CD4-positive, alpha-beta T cell treated with Interleukin-15 for 4 hours (primary cell): ENCODE results near the gene OSBPL10.

Source experiments
- DNase-seq: peaks from one replicate; pipeline ENCODE4 v3.0.0-alpha.2; 2020; ENCODE audit warnings: low spot score

OSBPL10 gene

DNA sequence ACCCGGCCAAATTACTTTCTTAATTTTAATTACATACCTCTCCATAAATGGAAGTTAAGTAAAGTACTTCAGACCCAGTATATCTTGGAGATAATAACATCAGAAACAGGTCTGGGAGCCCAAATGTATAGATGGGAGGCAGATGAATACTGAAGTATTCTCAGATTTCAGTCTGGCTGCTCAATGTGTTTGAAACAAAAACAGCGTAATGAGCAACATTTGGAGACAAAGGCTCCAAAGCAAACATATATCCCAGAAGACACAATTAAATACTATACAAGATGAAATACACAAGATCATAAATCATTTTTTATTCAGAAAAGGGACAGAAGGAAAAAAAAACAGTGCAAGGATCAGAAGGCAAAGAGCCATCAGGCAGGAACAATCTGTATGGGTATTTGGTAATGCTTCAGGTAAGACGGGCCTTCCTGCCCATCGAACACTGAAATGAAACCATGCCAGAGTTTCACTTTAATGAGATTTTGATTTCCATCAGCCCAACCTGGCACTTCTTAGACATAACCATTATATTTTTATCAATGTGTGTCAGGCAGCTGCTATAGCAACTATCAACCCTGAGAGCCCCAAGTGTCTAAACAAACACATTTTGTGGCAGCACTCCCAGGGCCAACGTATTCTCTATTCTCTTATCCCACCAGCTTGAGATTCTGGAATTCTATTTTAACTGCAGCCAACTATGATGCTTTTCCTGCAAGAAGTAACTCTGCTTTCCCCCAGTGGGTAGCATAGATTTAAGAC is 237.6 kb downstream of the OSBPL10 start:
- DNase-seq, result no peak

DNA sequence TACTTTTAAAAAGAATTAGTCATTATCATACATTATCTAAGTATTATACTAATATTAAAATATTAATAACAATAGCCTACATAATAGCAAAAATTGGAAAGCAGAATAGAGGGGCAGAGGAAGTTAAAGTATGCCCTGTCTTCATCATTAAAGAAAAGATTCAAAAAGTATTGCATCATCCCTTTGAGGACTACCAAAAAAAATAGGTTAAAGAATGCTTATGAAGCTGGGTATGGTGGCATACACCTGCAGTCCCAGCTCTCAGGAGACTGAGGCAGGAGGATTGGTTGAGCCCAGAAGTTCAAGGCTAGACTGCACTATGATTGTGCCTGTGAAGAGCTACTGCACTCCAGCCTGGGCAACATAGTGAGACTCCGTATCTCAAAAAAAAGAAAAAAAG is 240.7 kb downstream of the OSBPL10 start:
- no peak for DNase-seq

DNA sequence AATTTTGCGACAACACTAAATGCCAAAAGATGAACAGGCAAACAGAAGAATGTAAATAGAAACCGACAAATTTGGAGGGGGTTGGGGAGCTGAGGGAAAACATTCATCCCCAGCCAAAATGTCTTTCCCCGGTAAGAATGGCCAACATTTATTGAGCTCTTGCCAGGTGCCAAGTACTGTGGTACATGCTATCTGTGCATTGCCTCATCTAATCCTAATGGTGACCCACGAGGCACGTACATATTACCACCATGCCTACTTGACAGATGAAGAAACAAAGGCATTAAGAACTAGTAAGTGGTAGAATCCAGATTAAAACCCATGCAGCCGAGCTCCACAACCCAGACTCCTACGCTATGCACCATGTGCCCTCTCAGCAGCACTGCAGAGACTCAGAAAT is 242.7 kb downstream of the OSBPL10 start:
- DNase-seq, result no peak

DNA sequence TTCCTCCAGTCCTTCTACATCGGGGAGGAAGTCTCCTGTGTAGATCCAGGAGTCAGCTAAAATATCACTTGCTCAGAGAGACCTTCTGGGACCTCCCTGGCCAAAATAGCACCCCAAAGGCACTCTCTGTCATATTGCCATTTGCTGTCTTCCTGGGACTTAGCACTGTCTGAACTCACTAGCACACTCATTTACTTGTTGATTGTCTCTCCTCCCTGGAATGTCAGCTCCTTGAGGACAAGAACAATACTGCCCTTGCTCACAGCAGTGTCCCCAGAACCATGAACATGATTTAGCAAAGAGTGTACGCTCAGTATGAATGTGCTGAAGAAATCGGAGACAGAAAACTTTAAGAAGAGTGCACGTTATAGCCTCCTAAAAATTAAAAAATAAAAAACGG is 245.4 kb downstream of the OSBPL10 start:
- DNase-seq, result no peak

DNA sequence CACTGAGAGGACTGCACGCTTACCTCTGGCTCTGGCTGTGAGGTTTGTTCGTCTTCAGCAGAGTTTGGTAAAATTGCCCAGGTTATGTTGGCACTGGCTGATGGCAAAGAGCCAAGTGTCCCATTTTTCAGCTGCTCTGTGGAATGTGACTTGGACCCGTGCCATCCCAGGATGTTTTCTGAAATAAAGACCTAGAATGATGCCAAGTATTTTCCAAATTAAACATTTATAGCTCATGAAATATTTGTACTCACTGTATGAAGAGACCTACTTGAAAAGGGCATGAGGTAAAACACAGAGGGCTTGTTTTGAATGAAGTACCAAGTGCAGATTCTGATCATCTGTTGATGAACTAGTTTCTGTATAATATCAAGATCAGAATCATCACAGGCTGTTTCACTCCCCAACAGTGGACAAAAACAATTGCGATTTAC is 247.8 kb downstream of the OSBPL10 start:
- no peak for DNase-seq

DNA sequence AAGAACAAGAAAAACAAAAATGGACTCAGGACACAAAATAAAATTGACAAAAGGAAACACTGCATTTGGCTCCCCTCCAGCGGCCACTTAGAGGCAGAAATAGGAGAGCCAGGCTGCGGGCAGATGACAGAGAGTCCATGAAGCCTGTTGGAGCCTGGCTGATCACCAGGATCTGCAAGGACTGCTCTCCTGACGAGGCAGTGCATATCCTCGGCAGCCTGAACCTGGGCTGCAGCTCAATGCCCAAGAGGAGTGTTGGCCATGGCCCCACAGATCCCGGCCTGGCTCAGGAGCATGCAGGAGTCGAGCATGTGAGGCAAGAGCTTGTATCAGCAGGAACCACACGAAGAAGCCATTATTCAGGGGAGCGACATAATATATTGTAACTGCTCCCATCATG is 248.5 kb downstream of the OSBPL10 start:
- DNase-seq, result no peak

DNA sequence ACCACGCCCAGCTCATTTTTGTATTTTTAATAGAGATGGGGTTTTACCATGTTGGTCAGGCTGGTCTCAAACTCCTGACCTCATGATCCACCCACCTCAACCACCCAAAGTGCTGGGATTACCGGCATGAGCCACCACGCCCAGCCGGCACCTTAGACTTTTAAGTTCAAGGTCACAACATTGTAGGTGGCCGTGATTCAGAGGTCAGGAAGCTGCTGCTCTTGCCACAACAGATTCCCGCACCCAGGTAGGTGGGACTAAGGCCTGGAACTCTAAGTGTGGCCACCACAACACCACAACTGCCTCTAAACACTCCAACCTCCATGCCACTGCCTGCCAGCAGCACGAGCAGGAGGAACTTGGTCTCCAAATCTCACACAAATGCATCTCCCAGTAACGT is 251.5 kb downstream of the OSBPL10 start:
- no peak for DNase-seq

DNA sequence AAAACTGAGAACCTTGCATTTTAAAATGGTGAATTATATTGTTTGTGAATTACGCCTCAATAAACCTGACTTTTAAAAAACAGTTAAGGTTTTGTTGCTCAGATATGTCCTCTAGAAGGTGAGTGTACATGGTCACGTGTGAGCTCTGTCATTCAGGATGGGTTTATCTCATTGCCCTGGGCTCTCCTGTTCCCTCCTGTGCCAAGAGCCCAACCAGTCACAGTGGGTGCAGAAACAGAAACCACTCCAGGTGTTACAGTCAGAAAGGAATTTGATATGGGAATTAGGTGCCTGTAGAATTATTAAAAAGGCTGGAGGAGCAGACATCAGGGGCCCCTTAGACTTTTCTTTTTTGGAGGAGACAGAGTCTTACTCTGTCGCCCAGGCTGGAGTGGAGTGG is 252.0 kb downstream of the OSBPL10 start:
- no peak for DNase-seq

DNA sequence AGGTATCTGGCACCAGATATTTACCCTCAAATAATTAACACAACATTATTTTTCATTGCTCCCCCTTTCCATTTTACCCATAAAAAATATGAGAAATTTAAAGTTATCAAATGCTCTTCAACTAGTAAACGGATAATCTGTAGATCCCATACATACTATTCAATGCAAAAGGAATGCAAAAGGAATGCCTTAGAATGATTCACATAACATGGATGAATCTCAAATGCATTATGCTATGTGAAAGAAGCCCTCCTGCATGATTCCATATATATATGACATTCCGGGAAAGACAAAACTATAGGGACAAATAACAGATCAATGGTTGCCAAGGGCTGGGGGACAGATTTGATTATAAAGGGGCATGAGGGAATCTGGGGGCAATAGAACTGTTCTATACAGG is 252.7 kb downstream of the OSBPL10 start:
- DNase-seq, result no peak

DNA sequence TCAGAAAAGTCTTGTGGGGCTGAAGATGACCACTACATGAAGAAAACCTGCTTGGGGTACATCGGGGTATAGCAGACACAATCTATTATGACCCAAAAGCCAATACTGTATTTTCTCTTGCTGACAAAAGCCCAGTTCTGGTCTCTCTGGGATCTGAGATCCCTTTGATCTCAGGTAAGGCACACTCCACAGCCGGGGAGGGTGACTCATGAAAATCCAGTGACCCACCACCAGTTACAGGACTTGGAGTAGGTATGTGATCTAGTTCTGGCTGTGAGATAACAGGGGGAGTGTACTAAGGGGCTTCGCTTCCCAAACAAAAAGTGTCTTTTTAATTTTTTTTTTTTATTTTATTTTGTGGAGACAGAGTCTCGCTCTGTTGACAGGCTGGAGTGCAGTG is 255.1 kb downstream of the OSBPL10 start:
- no peak for DNase-seq

DNA sequence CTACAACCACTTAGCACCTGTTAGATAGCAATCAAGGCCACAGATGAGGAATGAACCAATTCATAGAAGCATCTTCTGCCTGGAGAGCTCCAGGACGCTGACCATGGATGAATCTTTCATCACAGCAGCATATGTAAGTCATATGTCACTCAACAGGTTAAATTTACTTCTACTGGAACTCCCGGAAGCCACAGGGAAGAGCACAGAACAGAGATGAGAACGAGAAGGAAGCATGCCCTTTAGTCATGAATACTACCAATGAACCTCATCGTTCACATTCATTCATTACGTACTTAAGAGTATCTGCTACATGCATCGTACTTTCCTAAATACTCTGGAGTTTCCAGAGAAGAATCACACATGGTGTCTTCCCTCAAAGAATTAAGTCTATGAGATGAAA is 255.5 kb downstream of the OSBPL10 start:
- DNase-seq, result no peak

DNA sequence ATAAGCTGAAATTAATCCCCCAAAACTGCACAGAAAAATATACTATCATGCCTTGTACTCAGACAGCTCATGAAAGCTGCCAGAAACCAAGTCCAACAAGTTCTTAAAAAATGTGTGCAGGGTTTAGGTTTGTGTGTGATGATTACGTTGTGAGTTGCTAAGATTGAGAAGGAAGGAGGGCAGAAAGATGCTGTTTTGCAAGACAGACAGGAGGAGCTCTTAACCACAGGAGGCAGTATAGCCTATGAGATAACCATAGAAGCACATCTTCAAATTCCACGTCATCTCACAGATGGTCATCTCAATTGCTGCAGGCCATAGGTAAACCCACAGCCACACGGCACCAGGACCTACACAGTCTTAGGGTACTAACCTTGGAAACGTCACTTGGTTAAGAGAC is 256.4 kb downstream of the OSBPL10 start:
- DNase-seq, result no peak

DNA sequence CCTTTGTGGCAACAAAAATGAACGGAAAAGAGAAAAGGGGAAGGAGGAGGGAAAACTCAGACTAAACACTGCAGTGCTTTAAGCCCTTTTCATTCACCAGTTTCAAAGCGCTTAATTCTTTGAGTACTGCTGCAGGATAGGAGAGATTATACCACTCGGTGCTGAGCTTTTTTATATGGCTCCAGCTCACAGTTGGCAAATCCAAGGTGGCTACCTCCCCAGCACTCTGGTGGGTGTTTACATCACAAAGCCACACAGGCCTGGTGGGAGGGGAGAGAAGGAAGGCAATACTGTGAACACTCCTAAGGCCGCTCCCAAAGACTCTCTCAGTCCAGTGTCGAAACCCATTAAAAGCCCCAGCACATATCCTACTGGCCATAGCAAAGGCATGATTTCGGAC is 256.9 kb downstream of the OSBPL10 start:
- no peak for DNase-seq

DNA sequence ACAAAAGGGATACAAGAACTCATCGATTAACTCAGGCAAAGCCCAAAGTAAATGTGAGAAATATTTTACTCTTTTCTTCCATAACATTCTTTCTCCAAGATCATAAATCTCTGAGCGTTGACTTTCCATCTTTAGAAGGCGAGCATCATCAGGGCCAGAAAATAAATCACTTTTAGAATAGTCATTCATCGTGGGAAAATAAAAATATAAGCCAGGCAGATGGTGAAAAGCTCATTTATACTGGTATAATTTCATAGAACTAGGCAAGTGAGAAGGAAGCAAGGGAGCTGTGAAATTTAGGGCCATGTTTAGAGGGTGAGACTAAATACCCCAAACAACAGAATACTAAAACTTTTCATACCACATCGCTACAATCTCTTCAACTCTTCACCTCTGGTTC is 257.4 kb downstream of the OSBPL10 start:
- DNase-seq, result no peak

DNA sequence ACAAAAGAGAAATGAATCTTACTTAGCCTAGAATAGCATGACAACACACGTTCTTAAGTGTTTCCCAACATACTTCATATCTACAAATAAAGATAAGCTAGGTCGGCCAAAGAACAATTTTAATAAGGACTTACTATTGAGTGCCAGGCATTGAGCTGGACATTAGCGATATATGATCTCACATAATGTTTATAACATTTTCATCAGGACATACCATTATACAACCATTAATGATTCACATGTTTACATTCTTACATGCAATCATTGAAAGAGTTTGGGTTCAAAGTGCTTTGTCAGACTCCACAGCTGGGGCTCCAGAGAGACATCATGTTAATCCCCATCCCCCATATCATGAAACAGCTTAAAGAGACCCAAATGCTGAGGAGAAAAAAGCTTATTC is 259.4 kb downstream of the OSBPL10 start:
- DNase-seq, result no peak

DNA sequence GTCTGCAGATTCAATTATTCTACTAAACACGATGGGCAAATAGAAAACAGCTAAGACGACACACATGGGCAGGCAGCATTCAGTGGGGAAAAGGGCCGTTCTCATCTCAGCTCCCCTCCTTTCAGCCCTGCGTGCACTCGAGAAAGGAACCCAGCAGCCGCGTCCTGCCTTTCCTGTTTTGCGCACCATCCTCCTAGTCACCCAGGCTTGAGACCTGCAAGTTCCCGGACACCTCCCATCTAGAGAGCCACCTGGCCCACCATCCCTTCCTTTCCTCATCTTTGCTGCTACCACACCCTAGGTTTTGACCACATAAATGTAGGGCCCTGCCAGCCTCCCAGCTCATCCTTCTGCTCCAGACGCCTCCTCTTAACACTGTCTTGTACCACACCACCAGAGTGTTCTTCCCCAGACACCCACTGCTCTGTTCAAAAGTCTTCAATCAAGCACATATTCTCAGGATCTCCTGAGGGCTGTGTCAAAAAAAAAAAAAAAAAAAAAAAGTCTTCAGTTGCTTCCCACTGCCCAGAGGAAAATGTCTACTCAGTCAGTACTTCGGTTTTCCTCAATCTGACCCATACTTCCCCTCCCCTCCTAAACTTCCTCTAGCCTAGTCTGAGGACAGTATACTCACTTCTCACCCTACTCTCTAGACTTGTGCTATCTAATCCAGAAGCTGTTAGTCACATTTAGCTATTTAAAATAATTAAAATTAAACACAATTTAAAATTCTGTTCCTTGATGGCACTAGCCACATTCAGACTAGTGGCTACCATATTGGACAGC is 266.4 kb downstream of the OSBPL10 start:
- DNase-seq, result no peak

DNA sequence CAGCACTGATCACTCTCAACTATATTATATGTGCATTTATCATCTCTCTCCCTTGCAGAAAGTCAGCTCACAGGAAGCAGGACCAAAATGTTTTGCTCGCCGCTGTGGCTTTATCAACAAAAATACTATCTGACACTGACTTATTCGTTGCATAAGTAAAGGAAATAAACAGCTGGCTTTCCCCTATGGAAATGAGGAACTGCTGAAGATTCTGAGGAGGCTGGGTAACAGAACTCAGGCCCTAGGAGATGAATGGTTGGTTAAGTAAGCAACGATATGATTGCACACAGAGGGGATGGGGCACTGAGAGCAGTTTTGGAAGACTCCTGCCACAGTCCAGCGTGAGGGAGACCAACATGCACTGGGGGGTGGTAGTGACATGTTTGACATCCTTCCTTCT is 267.2 kb downstream of the OSBPL10 start:
- no peak for DNase-seq

DNA sequence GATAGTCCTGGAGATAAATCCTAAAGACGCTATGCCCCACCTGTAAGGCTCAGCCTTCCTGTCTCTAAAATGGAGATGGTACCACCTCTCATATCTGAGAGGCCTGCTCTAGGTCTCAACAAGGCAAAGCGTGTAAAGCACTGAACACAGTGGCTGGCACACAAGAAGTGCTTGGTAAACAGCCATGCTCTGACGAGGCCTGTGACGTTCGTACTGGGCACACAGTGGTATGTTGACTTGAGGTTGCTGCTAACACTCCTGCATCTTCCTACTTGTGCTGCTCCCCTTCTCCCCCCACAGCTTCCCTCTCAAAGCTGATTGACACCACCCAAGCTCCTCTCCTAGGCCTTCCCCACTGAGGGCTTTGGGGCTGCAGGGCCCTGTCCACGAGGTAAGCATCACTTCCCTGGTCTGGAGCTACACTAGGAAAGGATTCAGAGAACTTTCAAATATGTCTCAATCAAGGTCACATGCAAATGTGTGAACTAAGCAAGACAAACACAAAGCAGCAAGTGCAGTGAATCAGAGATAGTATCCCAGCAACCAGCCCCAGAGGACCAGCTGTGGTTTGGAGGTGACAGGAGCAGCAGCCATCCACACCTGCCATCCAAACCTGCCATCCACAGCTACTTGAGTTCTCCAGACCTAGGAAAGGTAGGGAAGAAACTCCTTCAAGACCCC is 270.8 kb downstream of the OSBPL10 start:
- DNase-seq, result no peak

DNA sequence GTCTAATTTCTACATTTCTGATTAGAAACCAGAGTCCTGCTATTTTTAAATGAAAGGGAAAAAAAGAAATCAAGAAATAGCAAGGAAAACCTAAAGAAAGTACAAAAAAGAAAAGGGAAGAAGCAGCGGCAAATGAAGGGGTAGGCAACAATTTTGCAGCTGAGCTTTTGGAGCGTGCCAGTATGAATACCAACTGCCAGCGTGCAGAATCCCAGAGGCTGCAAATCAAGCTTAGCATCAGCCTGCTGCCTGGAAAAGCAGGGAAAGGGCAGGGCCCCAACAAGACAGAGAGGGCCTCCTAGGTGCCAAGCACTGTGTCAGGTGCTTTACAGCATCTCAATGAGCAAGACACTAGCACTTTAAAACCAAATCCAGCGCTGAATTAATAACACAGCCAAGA is 271.5 kb downstream of the OSBPL10 start:
- no peak for DNase-seq

DNA sequence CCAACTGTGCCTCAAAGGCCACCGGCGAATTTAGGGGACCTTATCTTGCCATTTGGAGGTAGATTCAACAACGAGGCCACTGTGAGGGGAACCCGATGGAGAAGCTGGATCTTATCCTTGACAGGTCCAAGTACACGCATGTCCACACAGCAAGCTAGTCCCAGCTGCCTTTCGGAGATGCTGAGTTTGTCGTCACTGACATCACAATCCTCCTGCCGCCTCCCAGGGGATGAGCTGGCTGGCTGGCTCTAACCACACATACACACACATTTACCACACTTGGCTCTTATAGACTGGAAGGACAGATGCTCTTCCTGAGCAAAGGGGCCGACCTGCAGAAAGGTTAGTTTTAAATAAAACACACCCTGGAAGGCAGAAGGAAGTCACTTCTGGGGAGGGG is 272.1 kb downstream of the OSBPL10 start:
- no peak for DNase-seq

DNA sequence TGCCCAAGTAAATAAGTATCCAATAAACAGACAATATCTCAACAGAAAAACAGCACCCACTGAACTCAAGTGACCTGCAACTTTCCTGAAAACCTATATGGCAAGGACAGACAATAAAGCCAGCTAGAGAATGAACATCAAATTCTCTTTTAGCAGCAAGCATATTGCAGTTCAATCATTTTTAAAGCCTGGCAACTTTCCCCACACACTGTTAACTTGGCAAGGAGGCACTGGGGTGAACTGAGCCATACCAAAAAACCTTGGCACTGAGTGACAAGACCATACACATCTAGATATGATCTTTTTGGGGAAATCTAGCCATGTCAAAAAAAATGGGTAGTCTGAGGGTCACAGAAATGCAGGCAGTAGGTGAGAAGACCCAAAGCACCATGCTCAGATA is 273.8 kb downstream of the OSBPL10 start:
- DNase-seq, result no peak

DNA sequence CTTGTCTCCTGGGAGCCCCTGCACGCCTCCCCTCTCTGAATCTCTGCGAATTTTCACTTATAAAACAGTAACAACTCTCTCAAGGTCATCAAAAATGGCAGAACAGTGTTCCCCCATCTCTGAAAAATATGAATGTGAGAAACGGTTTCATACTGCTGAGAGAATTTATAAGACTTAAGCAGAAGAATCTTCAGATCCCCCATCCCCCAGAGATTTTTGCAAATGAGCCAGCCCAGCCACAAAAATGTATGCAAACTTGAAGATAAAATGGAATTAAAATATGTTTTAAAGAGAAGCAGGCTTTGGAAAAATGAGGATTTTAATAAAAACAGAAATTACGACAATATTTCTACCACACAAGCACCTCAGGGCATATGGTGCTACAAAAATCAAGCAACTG is 275.3 kb downstream of the OSBPL10 start:
- no peak for DNase-seq

DNA sequence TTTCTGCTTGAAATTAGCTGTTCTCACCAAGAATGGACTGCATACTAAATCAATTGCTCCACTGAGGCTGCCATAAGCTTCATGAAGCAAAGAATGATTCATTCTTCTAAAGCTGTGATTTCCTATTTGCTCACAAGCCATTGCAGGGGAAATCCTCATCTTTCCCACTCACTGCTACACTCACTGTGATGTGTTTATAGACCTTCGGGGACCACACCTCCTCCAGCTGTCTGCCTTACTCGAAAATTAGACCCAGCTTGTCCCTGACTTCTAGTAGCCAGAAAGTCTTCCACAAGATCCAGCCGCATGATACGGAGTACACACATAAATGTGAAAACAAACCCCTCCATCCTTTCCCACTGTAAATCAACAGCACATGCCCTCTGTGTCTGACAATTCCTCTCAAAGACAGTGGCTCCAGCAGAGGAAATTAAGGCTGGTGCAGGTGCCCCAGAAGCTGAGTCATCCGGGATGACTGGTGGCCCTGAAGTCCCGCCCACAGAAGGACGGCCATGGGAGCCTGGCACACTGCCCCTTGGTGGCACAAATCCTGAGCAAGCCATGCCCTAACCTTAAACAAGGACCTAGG is 276.4 kb downstream of the OSBPL10 start:
- no peak for DNase-seq
